ENCODE results near the gene GLIPR2.
"Not testable (repeated sequence)": the region's sequence is repeated elsewhere in the genome, so short reads cannot be mapped to it uniquely, and the experiment has no call there.

Gene GLIPR2

GRCh38 chr9:36169166-36169565, 32.6 kb downstream of the GLIPR2 start, which contains the start of gene CCIN:
Gene CCIN, plus strand, starts transcription at chr9:36169388. Its CDS starts 115 bp downstream, at chr9:36169503.
- Histone ChIP-seq H3K27ac (no peak within 1 kb of the TSS), H3K36me3 (ENCODE audit: insufficient read depth, low read length) (no peaks in the 10 kb centered on the region), H3K9me3 (ENCODE audit: low read depth, low read length) (no peaks in the 10 kb centered on the region), H3K9ac (ENCODE audit: insufficient read length) (no peak within 1 kb of the TSS), H3K4me3 (no peak within 1 kb of the TSS)
- TF ChIP-seq EZH2 (IDR thresholded peaks at IDR 0.05) (no peak), POLR2AphosphoS5 (IDR thresholded peaks at IDR 0.05; ENCODE audit: borderline replicate concordance, low read depth, low read length) (no peak), FOXP2 (optimal IDR thresholded peaks at IDR 0.05; ENCODE audit: control extremely low read depth, extremely low read length, insufficient read depth) (no peak)
- DNase-seq (ENCODE audit: low read depth, low spot score) = no peak

- no peak for TF ChIP-seq POLR2AphosphoS5 (IDR thresholded peaks at IDR 0.05; ENCODE audit: borderline replicate concordance, low read depth, low read length)
- TF ChIP-seq EZH2 (IDR thresholded peaks at IDR 0.05) = no peak
- no peak for TF ChIP-seq FOXP2 (optimal IDR thresholded peaks at IDR 0.05; ENCODE audit: control extremely low read depth, extremely low read length, insufficient read depth)
- no peak for DNase-seq (ENCODE audit: low read depth, low spot score)
- Histone ChIP-seq H3K9me3 (ENCODE audit: low read depth, low read length) (no peaks in the 10 kb centered on the region), H3K36me3 (ENCODE audit: insufficient read depth, low read length) (no peaks in the 10 kb centered on the region), H3K9ac (ENCODE audit: insufficient read length) (no peak overlapping the region), H3K4me3 (no peak overlapping the region), H3K27ac (no peak overlapping the region)
Measured at GRCh38 chr9:36169708-36170107, 33.2 kb downstream of the GLIPR2 start.

- Histone ChIP-seq H3K36me3 (ENCODE audit: insufficient read depth, low read length) (no peaks in the 10 kb centered on the region), H3K9me3 (ENCODE audit: low read depth, low read length) (no peaks in the 10 kb centered on the region), H3K4me3 (no peak overlapping the region), H3K9ac (ENCODE audit: insufficient read length) (no peak overlapping the region), H3K27ac (no peak overlapping the region)
- no peak for TF ChIP-seq FOXP2 (optimal IDR thresholded peaks at IDR 0.05; ENCODE audit: control extremely low read depth, extremely low read length, insufficient read depth)
- TF ChIP-seq EZH2 (IDR thresholded peaks at IDR 0.05) = no peak
- TF ChIP-seq POLR2AphosphoS5 (IDR thresholded peaks at IDR 0.05; ENCODE audit: borderline replicate concordance, low read depth, low read length) = no peak
- no peak for DNase-seq (ENCODE audit: low read depth, low spot score)
Measured at GRCh38 chr9:36170531-36170930, 34.0 kb downstream of the GLIPR2 start.

- no peaks in the 10 kb centered on the region for H3K9me3 ChIP-seq (ENCODE audit: low read depth, low read length)
- DNase-seq (ENCODE audit: low read depth, low spot score) = no peak
- no peak overlapping the region for H3K27ac ChIP-seq
- no peak overlapping the region for H3K9ac ChIP-seq (ENCODE audit: insufficient read length)
- no peaks in the 10 kb centered on the region for H3K36me3 ChIP-seq (ENCODE audit: insufficient read depth, low read length)
- no peak overlapping the region for H3K4me3 ChIP-seq
- TF ChIP-seq POLR2AphosphoS5 (IDR thresholded peaks at IDR 0.05; ENCODE audit: borderline replicate concordance, low read depth, low read length) (no peak), FOXP2 (optimal IDR thresholded peaks at IDR 0.05; ENCODE audit: control extremely low read depth, extremely low read length, insufficient read depth) (no peak), EZH2 (IDR thresholded peaks at IDR 0.05) (no peak)
Measured at GRCh38 chr9:36173861-36174260, 37.3 kb downstream of the GLIPR2 start.

GRCh38 chr9:36174271-36174670, 37.7 kb downstream of the GLIPR2 start:
- Histone ChIP-seq H3K36me3 (ENCODE audit: insufficient read depth, low read length) (no peaks in the 10 kb centered on the region), H3K4me3 (no peak overlapping the region), H3K9me3 (ENCODE audit: low read depth, low read length) (no peaks in the 10 kb centered on the region), H3K27ac (no peak overlapping the region), H3K9ac (ENCODE audit: insufficient read length) (no peak overlapping the region)
- no peak for DNase-seq (ENCODE audit: low read depth, low spot score)
- TF ChIP-seq POLR2AphosphoS5 (IDR thresholded peaks at IDR 0.05; ENCODE audit: borderline replicate concordance, low read depth, low read length) (no peak), EZH2 (IDR thresholded peaks at IDR 0.05) (no peak), FOXP2 (optimal IDR thresholded peaks at IDR 0.05; ENCODE audit: control extremely low read depth, extremely low read length, insufficient read depth) (no peak)

GRCh38 chr9:36174731-36175130, 38.2 kb downstream of the GLIPR2 start:
- DNase-seq (ENCODE audit: low read depth, low spot score) = no peak
- Histone ChIP-seq H3K27ac (no peak overlapping the region), H3K9me3 (ENCODE audit: low read depth, low read length) (no peaks in the 10 kb centered on the region), H3K4me3 (no peak overlapping the region), H3K9ac (ENCODE audit: insufficient read length) (no peak overlapping the region), H3K36me3 (ENCODE audit: insufficient read depth, low read length) (no peaks in the 10 kb centered on the region)
- TF ChIP-seq FOXP2 (optimal IDR thresholded peaks at IDR 0.05; ENCODE audit: control extremely low read depth, extremely low read length, insufficient read depth) (no peak), EZH2 (IDR thresholded peaks at IDR 0.05) (no peak), POLR2AphosphoS5 (IDR thresholded peaks at IDR 0.05; ENCODE audit: borderline replicate concordance, low read depth, low read length) (no peak)

GRCh38 chr9:36175209-36175608, 38.7 kb downstream of the GLIPR2 start:
- not testable (repeated sequence) for H3K9me3 ChIP-seq (ENCODE audit: low read depth, low read length); H3K27ac ChIP-seq; H3K9ac ChIP-seq (ENCODE audit: insufficient read length); H3K36me3 ChIP-seq (ENCODE audit: insufficient read depth, low read length); H3K4me3 ChIP-seq; DNase-seq (ENCODE audit: low read depth, low spot score)

GRCh38 chr9:36176496-36176895, 40.0 kb downstream of the GLIPR2 start:
- not testable (repeated sequence) for H3K9me3 ChIP-seq (ENCODE audit: low read depth, low read length); H3K4me3 ChIP-seq; H3K27ac ChIP-seq; H3K36me3 ChIP-seq (ENCODE audit: insufficient read depth, low read length); H3K9ac ChIP-seq (ENCODE audit: insufficient read length); DNase-seq (ENCODE audit: low read depth, low spot score)

GRCh38 chr9:36177571-36177970, 41.0 kb downstream of the GLIPR2 start:
- Histone ChIP-seq H3K27ac (no peak overlapping the region), H3K9ac (ENCODE audit: insufficient read length) (no peak overlapping the region), H3K9me3 (ENCODE audit: low read depth, low read length) (no peaks in the 10 kb centered on the region), H3K36me3 (ENCODE audit: insufficient read depth, low read length) (no peaks in the 10 kb centered on the region), H3K4me3 (no peak overlapping the region)
- no peak for TF ChIP-seq POLR2AphosphoS5 (IDR thresholded peaks at IDR 0.05; ENCODE audit: borderline replicate concordance, low read depth, low read length)
- TF ChIP-seq EZH2 (IDR thresholded peaks at IDR 0.05) = no peak
- TF ChIP-seq FOXP2 (optimal IDR thresholded peaks at IDR 0.05; ENCODE audit: control extremely low read depth, extremely low read length, insufficient read depth) = no peak
- DNase-seq (ENCODE audit: low read depth, low spot score) = no peak

- not testable (repeated sequence) for DNase-seq (ENCODE audit: low read depth, low spot score); H3K9me3 ChIP-seq (ENCODE audit: low read depth, low read length); H3K27ac ChIP-seq; H3K36me3 ChIP-seq (ENCODE audit: insufficient read depth, low read length); H3K9ac ChIP-seq (ENCODE audit: insufficient read length); H3K4me3 ChIP-seq
Measured at GRCh38 chr9:36180243-36180642, 43.7 kb downstream of the GLIPR2 start.
